ENCODE results near the gene MRPL33. TPM values are rescaled to one million over a fixed set of nuclear protein-coding genes. Genes with fewer than 3 reads are reported as not detected.

The MRPL33 gene
- total RNA-seq, 1 donor from 2014 or later: 39.1 TPM

DNA sequence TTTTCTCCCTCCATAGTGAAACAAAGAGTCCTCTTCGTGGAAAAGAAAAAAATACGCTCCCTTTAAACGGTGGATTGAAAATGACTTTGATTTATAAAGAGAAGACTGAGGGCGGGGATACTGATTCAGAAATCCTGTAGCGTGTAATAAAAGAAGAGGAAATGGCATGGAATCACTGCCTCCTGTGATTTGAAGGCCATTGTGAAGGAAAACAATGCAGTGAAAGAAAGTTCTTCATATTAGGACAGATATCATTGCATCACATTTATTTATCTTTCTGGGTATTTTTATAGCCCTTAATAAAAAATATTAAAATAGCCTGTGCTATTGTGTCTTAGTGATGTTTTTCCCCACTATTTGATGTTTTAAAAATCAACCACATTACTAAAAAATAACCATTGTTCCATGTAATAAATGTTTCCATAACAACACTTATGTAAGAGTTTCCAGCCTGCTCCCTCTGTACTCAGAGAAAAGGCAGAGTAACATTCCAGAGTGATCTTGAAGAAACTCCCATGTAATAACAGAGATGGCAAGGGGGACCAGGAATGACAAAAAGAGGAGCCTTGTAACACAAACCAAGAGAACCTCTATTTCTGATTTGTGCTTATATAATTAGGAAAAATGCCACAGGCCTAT, 8.0 kb downstream of the MRPL33 start:
- no peak for DNase-seq

GRCh38 chr2:27781496-27781895, 10.0 kb downstream of the MRPL33 start:
- no peak for DNase-seq

DNA sequence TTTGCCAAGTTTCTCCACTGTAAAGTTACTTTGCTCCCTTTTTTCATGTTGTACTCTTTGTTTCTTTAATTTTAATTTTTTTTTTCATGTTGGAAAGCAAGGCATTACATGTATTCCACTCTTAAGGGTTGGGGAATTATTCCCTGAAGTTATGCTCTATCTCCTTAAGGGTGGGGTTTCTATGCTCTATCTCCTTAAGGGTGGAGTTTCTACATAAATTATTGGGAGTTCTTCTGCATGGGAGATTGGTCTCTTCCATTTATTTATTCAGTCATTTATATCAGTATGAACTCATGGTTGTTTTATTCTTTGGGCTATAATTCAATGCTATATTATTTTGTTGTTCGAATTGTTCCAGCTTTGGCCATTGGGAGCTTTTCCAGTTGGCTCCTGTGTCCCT, 11.2 kb downstream of the MRPL33 start:
- no peak for DNase-seq

DNA sequence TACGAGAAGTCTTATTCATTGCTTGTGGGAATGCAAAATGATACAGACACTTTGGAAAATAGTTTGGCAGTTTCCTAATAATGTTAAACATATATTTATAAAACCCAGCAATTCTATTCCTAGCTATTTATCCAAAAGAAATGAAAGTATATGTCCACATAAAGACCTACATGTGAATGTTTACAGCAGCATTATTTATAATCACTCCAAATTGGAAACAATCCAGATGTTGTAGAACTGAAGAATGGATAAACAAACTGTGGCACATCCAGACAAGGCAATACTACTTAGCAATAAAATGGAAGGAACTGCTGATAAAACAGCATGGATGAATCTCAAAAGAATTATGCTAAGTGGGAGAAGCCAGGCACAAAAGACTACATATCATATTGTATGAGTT, 19.3 kb downstream of the MRPL33 start:
- no peak for DNase-seq

- no peak for DNase-seq
Measured at GRCh38 chr2:27792759-27793158, 21.2 kb downstream of the MRPL33 start.

DNA sequence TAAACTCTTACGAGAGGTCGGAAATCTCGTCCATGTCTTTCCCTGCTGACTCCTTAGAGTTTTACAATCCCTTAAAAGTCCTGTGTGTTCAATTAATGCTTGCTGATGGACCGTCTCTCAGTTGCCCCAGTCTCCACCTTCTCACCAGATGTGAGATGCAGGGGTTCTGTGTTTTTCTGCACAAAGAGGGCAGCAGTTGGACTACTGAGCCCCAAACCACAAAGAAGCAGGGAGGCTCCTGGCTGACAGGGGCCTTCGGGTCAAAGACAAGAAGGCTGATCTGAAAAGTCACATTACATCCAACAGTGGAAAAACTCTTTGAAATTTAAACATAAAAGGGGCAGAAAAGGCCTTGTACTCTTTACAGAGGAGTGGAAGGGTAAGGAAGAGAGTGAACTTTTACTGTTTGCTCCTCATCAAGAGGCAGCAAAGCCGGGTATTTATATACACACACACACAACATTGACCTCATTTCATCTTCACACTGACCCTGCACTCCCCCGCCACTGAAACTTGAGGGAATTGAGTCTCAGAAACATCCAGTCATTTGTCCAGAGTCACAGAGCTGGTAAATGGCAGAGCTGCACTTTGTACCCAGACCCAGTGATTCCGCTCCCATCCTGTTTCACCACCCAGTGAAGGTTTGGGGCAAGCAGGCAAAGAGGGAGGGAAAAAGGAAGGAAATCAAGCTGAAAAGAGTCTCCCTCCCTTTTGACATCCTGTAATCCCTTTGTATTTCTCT, 23.7 kb downstream of the MRPL33 start:
- no peak for DNase-seq

DNA sequence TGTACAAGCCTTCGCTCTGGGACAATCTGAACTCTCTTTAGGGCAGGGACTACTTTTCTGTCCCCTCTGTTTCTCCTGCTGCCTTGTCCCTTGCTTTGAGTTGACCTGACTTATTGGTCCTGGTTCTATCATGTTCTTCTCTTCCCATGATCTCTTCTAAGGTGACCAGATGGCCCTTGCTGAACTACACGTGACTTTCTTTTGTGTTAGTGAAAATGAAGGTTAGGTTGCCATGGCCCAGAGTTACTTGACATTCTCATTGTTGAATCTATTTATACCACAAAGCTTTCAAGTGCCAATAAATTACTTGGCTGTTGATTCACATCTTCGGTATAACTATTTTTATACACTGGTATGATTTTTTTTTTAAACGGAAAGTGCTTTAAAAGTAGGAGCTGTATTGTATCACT, 24.4 kb downstream of the MRPL33 start:
- DNase-seq: no peak

- no peak for DNase-seq
Measured at GRCh38 chr2:27796791-27797765, 25.6 kb downstream of the MRPL33 start.

- DNase-seq: no peak
Measured at GRCh38 chr2:27797841-27798240, 26.3 kb downstream of the MRPL33 start.

DNA sequence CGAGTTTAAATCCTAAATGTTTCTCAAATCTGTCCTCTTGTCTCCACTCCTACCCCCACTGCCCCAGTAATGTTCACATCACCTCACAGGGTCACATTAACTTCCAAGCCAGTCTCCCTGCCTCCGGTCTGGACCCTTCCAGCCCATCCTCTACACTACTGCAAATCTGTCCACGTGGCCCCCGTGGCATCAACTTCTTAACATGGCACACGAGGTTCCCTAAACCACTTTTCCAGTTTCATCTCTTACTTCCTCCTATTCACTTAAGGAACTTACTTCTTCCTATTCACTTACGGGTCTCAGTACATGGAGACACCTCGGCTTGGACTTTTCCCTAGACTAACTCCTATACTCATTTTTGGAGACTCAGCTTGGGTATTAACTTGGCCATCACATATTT, 27.0 kb downstream of the MRPL33 start:
- no peak for DNase-seq

- DNase-seq: peak; percentile 45
Measured at GRCh38 chr2:27798948-27799645, 27.6 kb downstream of the MRPL33 start.

- DNase-seq: no peak
Measured at GRCh38 chr2:27799646-27800010, 28.1 kb downstream of the MRPL33 start.

DNA sequence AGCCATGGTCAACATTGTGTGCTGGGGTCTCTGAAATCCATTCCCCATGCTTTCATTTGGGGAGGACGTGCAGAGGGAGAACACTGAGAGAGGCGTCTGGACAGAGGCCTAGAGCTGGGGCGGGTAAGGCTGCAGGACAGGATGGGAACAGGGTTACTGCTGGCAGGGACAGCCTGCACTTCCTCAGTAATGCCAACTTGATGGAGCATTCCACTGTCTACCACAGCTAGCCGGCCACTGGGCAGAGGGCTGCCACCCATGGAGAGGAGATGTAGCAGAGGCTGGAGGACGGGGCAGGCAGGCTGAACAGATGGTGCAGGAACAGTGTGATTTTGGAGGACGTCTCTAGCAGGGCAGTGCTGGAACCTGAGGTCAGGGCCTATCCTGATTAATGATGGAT, 29.3 kb downstream of the MRPL33 start:
- DNase-seq: no peak

- DNase-seq: no peak
Measured at GRCh38 chr2:27802547-27802946, 31.0 kb downstream of the MRPL33 start.

- no peak for DNase-seq
Measured at GRCh38 chr2:27803046-27803445, 31.5 kb downstream of the MRPL33 start.

DNA sequence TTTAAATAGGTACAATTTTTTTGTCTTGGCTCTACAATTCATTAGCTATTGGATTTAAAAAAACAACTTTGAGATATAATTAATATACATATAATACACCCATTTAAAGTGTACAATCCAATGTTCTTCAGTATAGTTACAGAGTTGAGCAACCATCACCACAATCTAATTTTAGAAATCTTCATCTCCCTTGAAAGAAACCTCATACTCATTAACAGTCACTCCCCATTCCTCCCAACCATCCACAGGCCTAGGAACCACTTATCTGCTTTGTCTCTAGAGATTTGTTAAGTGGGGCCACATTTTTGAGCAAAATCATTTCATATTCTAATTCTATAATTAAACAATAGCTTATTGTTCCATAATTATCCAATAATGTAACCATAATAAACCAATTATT, 32.6 kb downstream of the MRPL33 start:
- DNase-seq: no peak

DNA sequence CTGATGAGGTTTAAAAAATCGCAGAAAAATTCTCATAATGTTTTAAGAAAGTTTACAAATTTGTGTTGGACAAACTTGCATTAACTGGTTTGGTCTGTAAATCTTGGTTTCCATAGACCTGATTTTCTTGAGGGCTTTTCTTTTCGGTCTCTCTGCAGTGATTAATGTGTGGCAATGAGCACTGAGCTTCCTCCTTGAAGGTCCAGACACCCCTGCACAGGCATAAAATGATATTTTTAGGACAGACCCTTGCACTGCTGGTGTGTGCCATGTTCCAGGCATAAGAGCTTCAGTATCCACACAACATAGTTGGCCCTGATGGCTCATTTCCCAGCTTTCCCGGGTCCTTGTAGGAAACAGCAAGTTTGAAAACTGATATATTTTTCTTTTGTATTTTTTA, 33.7 kb downstream of the MRPL33 start:
- DNase-seq: no peak

DNA sequence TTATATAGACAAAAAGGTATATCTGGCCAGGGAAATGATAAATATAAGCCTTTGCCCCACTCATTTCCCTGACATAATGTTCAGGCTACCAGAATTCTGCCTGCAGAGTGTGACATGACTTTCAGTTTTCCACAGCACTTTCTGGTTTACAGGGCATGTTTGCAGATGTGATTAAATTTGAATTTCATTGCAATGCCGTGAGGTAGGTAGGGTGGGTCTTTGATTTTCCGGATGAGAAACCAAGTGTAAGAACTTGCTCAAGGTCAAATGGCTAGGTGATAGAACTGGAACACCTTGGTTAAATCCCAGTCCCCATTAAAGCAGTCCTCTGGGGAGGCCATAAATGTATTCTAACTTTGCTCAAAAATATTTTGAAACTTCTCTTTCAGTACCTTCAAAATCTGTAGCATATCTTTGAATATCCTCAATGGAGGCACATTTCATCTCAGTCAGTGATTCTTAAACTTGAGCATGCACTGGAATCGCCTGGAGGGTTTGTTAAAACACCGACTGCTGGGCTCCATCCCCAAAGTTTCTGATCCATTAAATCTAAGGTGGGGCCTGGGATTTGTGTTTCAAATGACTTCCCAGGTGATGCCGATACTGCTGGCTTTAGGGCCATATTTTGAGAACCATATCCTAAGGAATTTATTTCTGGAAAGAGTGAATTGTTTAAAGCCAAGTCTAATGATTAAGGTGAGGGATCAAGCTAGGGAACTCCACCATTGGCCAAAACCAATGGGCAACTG, 35.0 kb downstream of the MRPL33 start:
- DNase-seq: no peak

- no peak for DNase-seq
Measured at GRCh38 chr2:27807476-27807875, 36.0 kb downstream of the MRPL33 start.

GRCh38 chr2:27808418-27808817, 36.9 kb downstream of the MRPL33 start:
- no peak for DNase-seq

- no peak for DNase-seq
Measured at GRCh38 chr2:27808984-27809383, 37.5 kb downstream of the MRPL33 start.

- peak; percentile 11 for DNase-seq
Measured at GRCh38 chr2:27809761-27810241, 38.3 kb downstream of the MRPL33 start.

Measured in occipital lobe (tissue), 2 donors.